Measurements from ENCODE around the gene INSIG2.
A peak's percentile ranks its signal among the peaks of the same experiment; 100 is the strongest.

Gene INSIG2

DNA sequence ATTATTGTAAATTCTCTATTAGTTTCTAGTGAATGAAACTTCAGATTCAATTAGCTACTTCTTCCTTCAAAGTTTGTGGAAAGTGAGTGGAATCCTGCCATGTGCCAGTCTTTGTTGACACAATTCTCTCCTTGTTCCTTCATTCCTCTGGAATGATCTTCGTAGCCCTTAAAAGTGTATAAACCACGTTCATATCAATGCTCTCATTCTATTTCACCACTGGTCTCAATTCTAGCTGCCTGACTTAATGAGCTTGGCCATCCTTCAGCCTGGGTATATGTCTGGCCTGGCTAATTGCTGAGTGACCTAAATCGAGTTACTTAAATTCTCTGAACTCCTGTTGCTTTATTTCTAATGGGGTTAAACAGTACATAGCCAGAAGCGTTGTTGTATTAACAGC, 43.5 kb downstream of the INSIG2 start:
- DNase-seq = no peak

DNA sequence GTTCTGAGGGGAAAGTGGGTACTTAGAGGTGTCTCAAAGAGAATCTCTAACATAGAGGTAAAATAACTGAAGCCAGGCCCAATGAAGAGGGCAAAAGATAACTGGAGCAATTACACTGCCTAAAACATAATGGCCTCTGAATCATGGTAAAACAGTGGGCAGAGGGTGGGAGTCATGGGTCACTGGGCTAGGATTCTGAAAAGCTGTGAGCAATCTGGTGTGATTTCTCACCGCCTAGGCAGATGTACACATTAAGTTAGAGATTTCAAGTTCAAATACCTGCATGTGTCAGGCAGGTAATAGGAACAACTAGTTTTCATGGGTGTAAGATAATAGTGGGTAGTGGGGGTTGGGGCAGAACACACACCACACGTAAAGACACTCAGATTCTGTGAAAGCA, 45.6 kb downstream of the INSIG2 start:
- no peak for DNase-seq

DNA sequence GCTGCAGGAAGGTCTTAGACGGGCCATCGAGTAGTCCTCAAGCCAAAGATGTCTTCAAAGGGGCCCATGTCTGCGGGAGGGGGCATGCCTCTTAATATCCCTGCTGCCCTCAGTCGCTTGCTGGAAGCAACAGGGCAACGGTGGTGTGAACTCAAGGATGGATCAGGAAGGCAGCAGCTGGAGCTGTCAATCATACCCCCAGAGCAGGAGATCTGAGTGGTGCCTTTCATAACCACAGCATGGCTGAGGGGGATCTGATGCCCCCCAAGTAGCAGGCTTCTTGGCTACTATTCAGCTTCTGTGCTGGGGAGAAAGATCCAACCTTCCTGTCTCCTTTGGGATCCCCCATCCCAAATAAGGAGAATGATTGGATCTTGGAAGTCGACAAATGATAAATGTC, 46.4 kb downstream of the INSIG2 start:
- no peak for DNase-seq

DNA sequence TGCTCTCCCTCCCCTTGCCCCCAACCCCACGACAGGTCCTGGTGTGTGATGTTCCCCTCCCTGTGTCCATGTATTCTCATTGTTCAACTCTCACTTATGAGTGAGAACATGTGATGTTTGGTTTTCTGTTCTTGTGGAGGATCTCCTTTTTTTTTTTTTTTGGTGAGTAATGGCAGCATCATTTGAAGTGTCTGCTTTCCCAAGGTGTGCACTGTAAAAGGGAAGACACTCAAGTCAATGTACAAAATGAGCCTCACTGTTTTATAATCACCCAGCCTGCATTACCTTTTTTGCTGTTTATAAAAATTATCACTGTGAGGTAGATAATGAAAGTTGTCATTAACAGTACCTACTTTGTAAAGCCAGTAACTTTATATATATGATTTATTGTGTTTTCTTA, 56.9 kb downstream of the INSIG2 start:
- no peak for DNase-seq

DNA sequence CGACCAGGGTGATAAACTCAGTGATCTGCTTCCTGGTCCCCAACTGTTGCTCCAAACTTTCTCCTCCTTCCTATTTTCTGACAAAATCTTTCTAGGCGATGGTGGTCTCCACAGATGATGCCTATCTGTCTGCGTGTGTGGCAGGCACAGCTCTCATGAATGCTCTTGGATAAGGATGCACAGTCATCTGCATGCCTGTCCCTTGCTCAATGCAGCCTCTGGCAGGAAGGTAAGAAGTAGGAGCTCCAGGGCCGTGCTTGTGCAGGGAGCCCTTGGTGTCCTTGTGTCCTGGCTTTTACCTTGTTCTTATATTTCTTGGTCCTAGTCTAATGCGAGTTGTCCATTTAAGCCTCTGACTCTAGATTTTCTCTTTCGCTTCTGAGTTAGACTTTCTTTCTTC, 57.5 kb downstream of the INSIG2 start:
- DNase-seq = no peak

DNA sequence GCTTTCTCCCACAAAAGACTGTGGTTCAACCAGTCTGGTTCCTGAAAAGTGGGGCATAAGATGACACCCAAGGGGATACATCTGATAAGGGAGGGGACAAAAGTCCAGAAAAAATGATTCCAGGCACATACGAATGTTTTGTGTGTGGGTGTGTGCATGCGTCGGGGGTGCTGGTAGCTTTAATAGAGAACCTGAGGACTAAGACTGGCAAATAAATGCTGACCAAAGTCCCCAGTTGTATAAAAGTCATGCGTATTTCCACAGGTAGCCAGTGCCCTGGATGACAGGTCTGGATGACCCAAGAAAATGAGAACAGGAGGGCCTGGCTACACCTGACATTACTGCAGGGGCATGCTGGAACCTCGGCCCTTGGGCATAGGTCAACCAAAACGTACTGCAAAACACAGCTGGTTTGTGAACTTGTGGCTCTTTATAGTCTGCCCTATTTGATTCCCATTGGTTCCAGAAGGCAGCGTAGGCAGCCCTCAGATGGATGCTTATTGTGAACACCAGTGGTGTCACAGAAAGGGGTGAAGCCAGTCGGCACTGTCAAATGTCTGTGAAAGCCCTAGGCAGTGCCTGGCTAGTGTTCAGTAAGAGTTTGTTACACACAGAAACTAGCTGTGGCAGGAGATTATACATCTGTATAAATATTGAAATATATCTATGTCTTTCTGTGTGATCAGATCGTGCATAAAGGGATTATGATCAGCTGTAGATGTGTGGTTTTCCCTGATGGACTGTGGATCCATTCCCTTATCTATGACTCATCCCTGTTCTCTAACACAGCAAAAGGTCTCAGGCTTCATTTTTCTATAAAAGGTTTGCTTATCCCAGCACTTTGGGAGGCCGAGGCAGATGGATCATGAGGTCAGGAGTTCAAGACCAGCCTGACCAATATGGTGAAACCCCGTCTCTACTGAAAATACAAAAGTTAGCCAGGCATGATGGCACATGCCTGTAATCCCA, 58.3 kb downstream of the INSIG2 start:
- DNase-seq = no peak

DNA sequence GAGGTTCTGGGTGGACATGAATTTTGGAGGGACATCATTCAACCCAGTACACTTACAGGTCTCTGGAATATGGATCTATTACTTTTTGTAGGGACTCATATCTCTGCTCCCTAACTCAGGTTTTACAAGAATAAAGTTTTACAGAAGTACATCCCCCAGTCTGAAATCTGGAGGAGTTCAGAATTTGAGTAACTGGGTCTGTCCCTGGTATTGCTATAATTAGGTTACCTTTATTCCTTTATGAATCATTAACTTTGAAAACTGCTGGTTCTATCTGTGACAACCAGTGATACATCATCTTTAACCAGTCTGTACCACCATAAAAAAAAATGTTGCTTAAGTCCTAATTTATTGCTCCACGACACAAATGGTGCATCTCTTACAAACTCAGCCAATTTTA, 59.9 kb downstream of the INSIG2 start:
- no peak for DNase-seq

DNA sequence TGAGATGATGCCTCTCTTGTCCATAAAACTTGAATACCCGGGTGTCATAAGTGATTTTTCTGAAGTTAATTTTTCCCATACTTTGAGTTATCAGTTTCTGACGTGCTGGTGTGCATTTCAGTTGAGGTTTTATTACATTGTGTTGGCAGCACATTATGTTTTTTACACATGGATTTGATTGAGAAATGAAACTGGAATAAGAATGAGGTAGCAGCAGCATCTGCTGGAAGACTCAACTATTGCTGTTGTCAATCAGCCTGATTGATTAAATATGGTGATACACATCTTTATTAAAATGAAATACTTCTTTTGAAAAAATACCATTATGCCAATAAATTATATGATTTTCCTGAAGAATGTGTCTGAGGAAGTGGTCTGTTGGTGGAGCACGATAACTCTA, 60.5 kb downstream of the INSIG2 start:
- DNase-seq = peak in 1 of 2 experiments; percentile 32

DNA sequence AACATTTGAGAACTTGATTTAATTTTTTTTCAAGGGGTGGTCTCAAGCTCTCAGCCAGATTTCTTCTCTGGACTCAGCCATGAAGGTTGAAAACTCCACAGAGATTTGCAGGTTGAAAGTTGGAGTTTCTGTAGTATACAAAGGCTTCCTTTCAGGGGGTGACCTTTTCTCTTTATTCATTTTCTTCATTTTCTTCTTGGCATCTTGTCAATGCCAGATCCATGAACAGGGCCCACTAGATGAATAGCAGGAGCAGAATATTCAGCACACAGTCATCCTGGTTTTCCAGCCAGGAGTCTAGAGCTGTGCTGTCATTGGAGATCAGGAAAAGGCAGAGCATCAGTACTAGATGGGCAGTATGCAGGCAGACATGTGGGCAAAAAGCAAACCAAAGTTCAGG, 62.0 kb downstream of the INSIG2 start:
- no peak for DNase-seq

DNA sequence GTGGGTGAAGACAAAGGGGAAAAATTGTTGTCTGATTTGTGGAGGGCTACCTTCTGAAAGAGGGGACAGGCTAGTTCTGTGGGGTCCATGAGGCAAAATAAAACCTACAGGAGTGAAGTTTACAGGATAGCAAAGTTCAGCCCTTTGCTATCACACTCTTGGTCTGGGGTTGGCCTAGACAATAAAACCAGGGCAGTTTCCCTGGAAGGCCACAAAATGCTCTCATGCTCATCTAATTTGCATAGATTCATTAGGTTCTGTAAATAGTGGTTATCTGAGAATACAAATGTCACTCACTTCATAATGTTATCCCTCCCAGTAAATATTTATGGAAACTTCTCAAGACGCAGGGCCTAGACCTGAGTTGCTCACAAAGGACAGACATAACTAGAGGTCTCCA, 63.6 kb downstream of the INSIG2 start:
- no peak for DNase-seq

DNA sequence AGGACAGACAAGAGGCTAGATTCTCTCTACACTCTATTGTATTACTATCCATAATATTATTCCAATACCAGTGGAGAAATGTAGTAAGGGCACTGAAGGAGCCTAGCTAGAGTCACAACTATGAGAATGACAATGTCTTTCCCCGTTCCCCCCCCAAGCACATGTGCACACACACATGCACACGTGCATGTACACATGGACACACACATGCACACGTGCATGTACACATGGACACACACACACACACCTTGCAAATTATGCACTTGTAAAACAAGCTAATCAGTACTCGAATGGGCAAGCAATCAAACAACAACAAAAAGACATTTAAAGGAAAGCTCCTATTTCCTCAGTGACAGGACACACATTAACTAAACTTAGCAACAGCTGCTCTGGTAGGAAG, 65.2 kb downstream of the INSIG2 start:
- DNase-seq = no peak

DNA sequence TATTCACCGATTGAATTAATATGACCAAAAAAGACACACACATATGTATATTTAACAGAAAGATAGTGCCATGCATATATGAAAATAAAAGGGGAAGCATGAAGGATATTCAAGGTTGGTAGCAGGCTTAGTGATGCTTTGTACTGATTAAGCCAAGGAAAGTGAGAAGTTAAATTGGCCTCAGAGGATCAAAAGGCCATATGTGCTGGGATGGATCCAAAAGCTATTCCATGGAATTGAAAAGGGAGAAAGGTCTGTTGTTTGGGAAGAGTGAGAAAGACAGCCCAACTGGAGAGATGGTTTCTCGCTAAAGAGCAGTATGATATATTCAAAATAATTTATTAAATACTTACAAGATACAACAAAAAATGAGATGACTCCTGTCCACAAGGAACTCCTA, 65.9 kb downstream of the INSIG2 start:
- peak; percentile 79 to 81 for DNase-seq

Measured in NCI-H446 (cell line).